H1 (cell line): Measurements from ENCODE around the gene TBP. TPM values are rescaled to one million over a fixed set of nuclear protein-coding genes. Genes with fewer than 3 reads are reported as not detected.

Experiments used
- CTCF ChIA-PET: fragments of 300-600 bp; sonication (Branson Sonifier 250); formaldehyde crosslinking; loops from one replicate; lab custom pipeline; 2021; ENCODE audit not compliant: partially characterized antibody; lab: Charles Lee
- POLR2A ChIA-PET: fragments of 300-600 bp; sonication (Branson Sonifier 250); formaldehyde crosslinking; loops from one replicate; lab custom pipeline; 2021; ENCODE audit warnings: inconsistent platforms; ENCODE audit not compliant: partially characterized antibody; lab: Charles Lee
- DNase-seq, 2 experiments: peaks; one replicate each; pipeline versions ENCODE4 v3.0.0 to v3.0.0-alpha.2; 2010 to 2022; ENCODE audit warnings: low spot score in 2 of 2, low read depth in 1 of 2, mixed read lengths in 1 of 2
- FAIRE-seq: peaks from 2 replicates; lab custom pipeline; 2011; peaks lifted over from hg19 to GRCh38; lab: Jason Lieb, UNC
- H2AFZ ChIP-seq: 2 replicates; pipeline ENCODE4 v1.8.1; 2012; ENCODE audit warnings: low read length, inconsistent platforms
- H2AK5ac ChIP-seq: 2 replicates; pipeline ENCODE4 v1.6.1; 2013; ENCODE audit warnings: low read depth, low read length
- H2BK120ac ChIP-seq: replicated peaks from 2 replicates; pipeline ENCODE3; 2013; ENCODE audit warnings: low read depth, low read length, inconsistent platforms
- H2BK12ac ChIP-seq: 2 replicates; pipeline ENCODE4 v1.6.1; 2013; ENCODE audit warnings: low read depth, low read length
- H2BK15ac ChIP-seq: 2 replicates; pipeline ENCODE4 v1.6.1; 2013; ENCODE audit warnings: low read length
- H2BK20ac ChIP-seq: 2 replicates; pipeline ENCODE4 v1.6.1; 2013; ENCODE audit warnings: low read length
- H2BK5ac ChIP-seq: 2 replicates; pipeline ENCODE4 v1.6.1; 2013; ENCODE audit warnings: low read depth, low read length
- H3K14ac ChIP-seq: 2 replicates; pipeline ENCODE4 v1.6.1; 2013; ENCODE audit warnings: inconsistent platforms; ENCODE audit not compliant: insufficient read length
- H3K18ac ChIP-seq: 2 replicates; pipeline ENCODE4 v1.6.1; 2013; ENCODE audit warnings: low read length; ENCODE audit errors: extremely low read depth
- H3K23ac ChIP-seq: 2 replicates; pipeline ENCODE4 v1.6.1; 2013; ENCODE audit warnings: inconsistent platforms; ENCODE audit not compliant: insufficient read length
- H3K23me2 ChIP-seq: 2 replicates; pipeline ENCODE4 v1.6.1; 2013; ENCODE audit warnings: low read depth, low read length
- H3K27ac ChIP-seq: 2 replicates; pipeline ENCODE4 v1.6.1; 2011; ENCODE audit warnings: low read depth, low read length, inconsistent platforms
- H3K27me3 ChIP-seq, 4 experiments: replicated peaks in 1 of 4; 1 replicate in 1 of 4; 2 replicates in 3 of 4; pipeline versions ENCODE4 v1.6.1 to v1.8.1; 2011 to 2013; ENCODE audit warnings: low read length in 3 of 4, mild to moderate bottlenecking in 3 of 4, inconsistent platforms in 2 of 4, mixed read lengths in 2 of 4, moderate library complexity in 1 of 4; ENCODE audit not compliant: control insufficient read depth in 3 of 4, insufficient read depth in 3 of 4; ENCODE audit errors: extremely low read depth in 1 of 4
- H3K36me3 ChIP-seq, 4 experiments: 2 replicates each; pipeline versions ENCODE4 v1.6.1 to v1.8.1; 2011 to 2013; ENCODE audit warnings: mild to moderate bottlenecking in 4 of 4, low read length in 3 of 4, moderate library complexity in 2 of 4, control low read depth in 1 of 4, inconsistent platforms in 1 of 4; ENCODE audit not compliant: insufficient read depth in 4 of 4, control insufficient read depth in 2 of 4
- H3K4ac ChIP-seq: replicated peaks from 2 replicates; pipeline ENCODE3; 2013; ENCODE audit warnings: low read length, low read depth, mixed read lengths, inconsistent platforms; ENCODE audit not compliant: insufficient read length
- H3K4me1 ChIP-seq, 4 experiments: replicated peaks in 1 of 4; 1 replicate in 1 of 4; 2 replicates in 3 of 4; pipeline versions ENCODE4 v1.6.1 to v1.8.1; 2011 to 2013; ENCODE audit warnings: low read length in 3 of 4, inconsistent platforms in 2 of 4, mixed read lengths in 1 of 4; ENCODE audit not compliant: insufficient read depth in 4 of 4, control insufficient read depth in 3 of 4
- H3K4me2 ChIP-seq, 2 experiments: 2 replicates each; pipeline versions ENCODE4 v1.6.1 to v1.8.1; 2011 to 2013; ENCODE audit warnings: low read depth in 2 of 2, low read length in 2 of 2, control low read depth in 1 of 2, inconsistent platforms in 1 of 2, mild to moderate bottlenecking in 1 of 2; ENCODE audit not compliant: insufficient read depth in 1 of 2
- H3K4me3 ChIP-seq, 4 experiments: fragments of 200-600, 300-600 bp in 1 of 4; sonication (generic), shearing (Covaris generic), sonication (Bioruptor Twin) in 1 of 4; 2 replicates each; pipeline versions ENCODE4 v1.5.1 to v1.8.1; 2011 to 2016; ENCODE audit warnings: low read length in 4 of 4, low read depth in 3 of 4, control low read depth in 2 of 4, inconsistent platforms in 2 of 4, mild to moderate bottlenecking in 2 of 4, mixed read lengths in 1 of 4, moderate library complexity in 1 of 4; ENCODE audit not compliant: insufficient read depth in 2 of 4; ENCODE audit errors: extremely low read depth in 1 of 4
- H3K56ac ChIP-seq: replicated peaks from 2 replicates; pipeline ENCODE3; 2013; ENCODE audit warnings: low read depth, mild to moderate bottlenecking, mixed read lengths, low read length, inconsistent platforms; ENCODE audit not compliant: insufficient read length
- H3K79me1 ChIP-seq: 2 replicates; pipeline ENCODE4 v1.6.1; 2013; ENCODE audit warnings: low read depth, low read length, control low read depth
- H3K79me2 ChIP-seq, 2 experiments: 2 replicates each; pipeline versions ENCODE4 v1.6.1 to v1.8.1; 2012 to 2013; ENCODE audit warnings: low read length in 2 of 2, mild to moderate bottlenecking in 2 of 2, inconsistent platforms in 1 of 2; ENCODE audit not compliant: insufficient read depth in 2 of 2, control insufficient read depth in 1 of 2
- H3K9ac ChIP-seq, 4 experiments: replicated peaks in 1 of 4; 1 replicate in 1 of 4; 2 replicates in 3 of 4; pipeline versions ENCODE4 v1.6.1 to v1.8.1; 2011 to 2013; ENCODE audit warnings: low read depth in 3 of 4, low read length in 3 of 4, control low read depth in 2 of 4, mild to moderate bottlenecking in 2 of 4, moderate library complexity in 2 of 4, inconsistent platforms in 1 of 4; ENCODE audit errors: extremely low read depth in 1 of 4
- H3K9me3 ChIP-seq, 2 experiments: 2 replicates each; pipeline versions ENCODE4 v1.6.1 to v1.8.1; 2012 to 2013; ENCODE audit warnings: mild to moderate bottlenecking in 2 of 2, moderate library complexity in 2 of 2, control low read depth in 1 of 2, inconsistent platforms in 1 of 2, low read depth in 1 of 2, low read length in 1 of 2, mixed read lengths in 1 of 2; ENCODE audit not compliant: insufficient read depth in 2 of 2
- H4K20me1 ChIP-seq, 2 experiments: replicated peaks in 1 of 2; 2 replicates each; pipeline versions ENCODE3 to v1.8.1; 2011 to 2013; ENCODE audit warnings: inconsistent platforms in 2 of 2, low read length in 2 of 2, mild to moderate bottlenecking in 1 of 2; ENCODE audit not compliant: insufficient read depth in 2 of 2, control insufficient read depth in 1 of 2
- H4K5ac ChIP-seq: 2 replicates; pipeline ENCODE4 v1.6.1; 2013; ENCODE audit warnings: low read length, low read depth, mixed read lengths, inconsistent platforms; ENCODE audit not compliant: insufficient read length
- H4K8ac ChIP-seq: 2 replicates; pipeline ENCODE4 v1.8.0; 2013; ENCODE audit warnings: mild to moderate bottlenecking, moderate library complexity, low read length, inconsistent platforms; ENCODE audit not compliant: insufficient read depth; ENCODE audit errors: extremely low read depth
- H4K91ac ChIP-seq: replicated peaks from 2 replicates; pipeline ENCODE3; 2013; ENCODE audit warnings: low read length, mixed read lengths, inconsistent platforms; ENCODE audit not compliant: insufficient read length
- MAX ChIP-seq: IDR thresholded peaks from 2 replicates; pipeline ENCODE4 v1.6.1; 2012; ENCODE audit warnings: inconsistent platforms
- RXRA ChIP-seq: IDR thresholded peaks from 2 replicates; pipeline ENCODE4 v1.6.1; 2011; ENCODE audit warnings: low read depth, mild to moderate bottlenecking, low read length, moderate library complexity; ENCODE audit not compliant: insufficient read depth
- WGBS, 2 experiments: shearing (Covaris generic) in 1 of 2; methylation state at CpG; one replicate each; pipeline versions ENCODE4 v1.1.6 to v1.1.7; 2013 to 2015; ENCODE audit warnings: low lambda C conversion rate in 2 of 2, mixed read lengths in 2 of 2, inconsistent platforms in 1 of 2, low coverage in 1 of 2, missing lambda C conversion rate in 1 of 2; ENCODE audit not compliant: insufficient replicate concordance in 2 of 2, insufficient coverage in 1 of 2, insufficient read length in 1 of 2; ENCODE audit errors: extremely low coverage in 1 of 2, missing lambda C conversion rate in 1 of 2; 5-methylcytosine and 5-hydroxymethylcytosine counted together
- polyA plus RNA-seq, 7 experiments: library from polyadenylated mRNA; depleted of rRNA in 3 of 7; stranded (reverse) in 5 of 7; unstranded in 2 of 7; fragments of >200 nt in 5 of 7; fragments of 200-250 nt in 2 of 7; gene quantifications; 1 replicate in 5 of 7; 2 replicates in 1 of 7; 4 replicates in 1 of 7; pipeline versions ENCODE4 v1.2.1 to v1.2.3, GENCODE V29; 2011 to 2013; ENCODE audit warnings: missing spikeins in 2 of 7, mixed read lengths in 2 of 7
- total RNA-seq: library from RNA; stranded (reverse); fragmentation: NEBNext Ultra II Directional; extraction: Animal tissue kit (Norgen Biotek cat#: 25700); gene quantifications from 2 replicates; pipeline ENCODE4 v1.2.1, GENCODE V29; 2021

Gene TBP
- total and polyA plus RNA-seq, 2 of the 8 experiments (the other 6 are each of a cell fraction or from before 2014, with no cell fraction given) = 17.2 to 20.9 TPM

GRCh38 chr6:170535004-170535403, 19.2 kb upstream of the TBP start:
- no peak overlapping the region for H3K23ac ChIP-seq
- H3K56ac ChIP-seq = no peak overlapping the region
- no peaks in the 10 kb centered on the region for H3K23me2 ChIP-seq
- no peak overlapping the region for H2BK120ac ChIP-seq
- CTCF ChIA-PET = no interaction called here
- DNase-seq (no peak), FAIRE-seq (no peak)
- no peaks in the 10 kb centered on the region for H3K4me1 ChIP-seq
- no peak overlapping the region for H4K5ac ChIP-seq
- POLR2A ChIA-PET = interaction anchor here (1.5 kb wide), 1 partner anchor 19 kb away, joined by 3 read pairs; the partner anchor contains the start of gene TBP
- peaks cover 22 to 62% (median 50%) of the 10 kb centered on the region in 4 experiments for H3K36me3 ChIP-seq
- H3K14ac ChIP-seq = no peak overlapping the region
- no peaks in the 10 kb centered on the region; the same call in 1 of the 2 replicates for H3K79me1 ChIP-seq
- H3K9ac ChIP-seq = no peak overlapping the region
- no peak overlapping the region for H4K8ac ChIP-seq
- no peak overlapping the region for H3K4me3 ChIP-seq
- no peak overlapping the region for H3K18ac ChIP-seq
- no peak overlapping the region for H3K27ac ChIP-seq
- no peak overlapping the region for H2BK5ac ChIP-seq
- no peak overlapping the region for H2AFZ ChIP-seq
- no peak overlapping the region for H3K4me2 ChIP-seq
- H3K9me3 ChIP-seq = no peaks in the 10 kb centered on the region
- H4K91ac ChIP-seq = no peak overlapping the region
- no peak overlapping the region for H3K4ac ChIP-seq
- 96% methylated on average over 5 of the region's 5 CpGs; no CpG with 5 or more reads in 1 of the 2 experiments for WGBS, 2 experiments
- H4K20me1 ChIP-seq = peaks cover 4 to 10% of the 10 kb centered on the region in 2 experiments
- no peak overlapping the region for H2BK15ac ChIP-seq
- no peaks in the 10 kb centered on the region for H3K27me3 ChIP-seq
- H2BK12ac ChIP-seq = no peak overlapping the region
- no peak overlapping the region for H2AK5ac ChIP-seq
- no peak overlapping the region for H2BK20ac ChIP-seq
- H3K79me2 ChIP-seq = peaks cover 0 to 3% of the 10 kb centered on the region in 2 experiments; a peak in 1 of 4 replicates
- TF ChIP-seq MAX (no peak), RXRA (no peak)
